ENCODE results near the gene RNF166. TPM values are rescaled to one million over a fixed set of nuclear protein-coding genes. Genes with fewer than 3 reads are reported as not detected.
A peak's percentile ranks its signal among the peaks of the same experiment; 100 is the strongest.

The RNF166 gene
- total and polyA plus RNA-seq, 2 of the 13 experiments (the other 11 are each of a cell fraction or from before 2014, with no cell fraction given): 21.4 to 23.0 TPM

- DNase-seq (ENCODE audit: low spot score): no peak
- no peaks in the 10 kb centered on the region for H3K27me3 ChIP-seq (ENCODE audit: control insufficient read depth in 1 of 2, insufficient read depth in 2 of 2, low read length in 2 of 2)
- H4K20me1 ChIP-seq (ENCODE audit: insufficient read depth, low read length): peaks cover 4% of the 10 kb centered on the region; the same call in 1 of the 2 replicates
- ChIA-PET CTCF (ENCODE audit: low intra/inter-chr PET ratio, low total read pairs) (no interaction called here), POLR2A (no interaction called here)
- no peaks in the 10 kb centered on the region for H3K9me3 ChIP-seq (ENCODE audit: low read length)
- BruUV-seq (replicated peaks): no TSS peak
- no peak overlapping the region for H2AFZ ChIP-seq (ENCODE audit: low read length)
- peaks cover 9% of the 10 kb centered on the region for H3K4me1 ChIP-seq (ENCODE audit: insufficient read depth, low read length)
- no peak for FAIRE-seq
- H3K79me2 ChIP-seq (ENCODE audit: insufficient read depth, low read length): peaks cover 21% of the 10 kb centered on the region
- no peak overlapping the region for H3K27ac ChIP-seq (ENCODE audit: extremely low read length, insufficient read depth, low read length)
- no peak overlapping the region for H3K4me3 ChIP-seq (replicated peaks in 1 of 3; ENCODE audit: insufficient read depth in 1 of 3, low read depth in 2 of 3, low read length in 3 of 3)
- no peak for ATAC-seq
- TF ChIP-seq AGO2 (optimal IDR thresholded peaks at IDR 0.05; ENCODE audit: low read depth, low read length) (peak; percentile 55), ZNF770 (CRISPR knock-in tag; IDR thresholded peaks at IDR 0.05) (no peak)
- H3K36me3 ChIP-seq (replicated peaks in 1 of 2; ENCODE audit: control insufficient read depth in 1 of 2, insufficient read depth in 2 of 2, low read length in 2 of 2): peaks cover 0 to 10% of the 10 kb centered on the region in 2 experiments; a peak in 3 of 5 replicates
- intact Hi-C loops (cut with micrococcal nuclease; ENCODE audit: unreplicated experiment) (no loop called here), in situ Hi-C loops (cut with HindIII; ENCODE audit: extremely low pct_ligation_motif_present, low pct_unique_long_range_greater_than_20kb) (no loop called here)
- no peak overlapping the region for H3K9ac ChIP-seq (ENCODE audit: insufficient read depth, low read depth, low read length)
- 95% methylated on average over 26 of the region's 28 CpGs for WGBS (ENCODE audit: low lambda C conversion rate)
- no peak overlapping the region for H3K4me2 ChIP-seq (ENCODE audit: low read depth, low read length)
Measured at GRCh38 chr16:88754109-88754911, 48.1 kb upstream of the RNF166 start.

- WGBS (ENCODE audit: low lambda C conversion rate): 93% methylated on average over 11 of the region's 11 CpGs
- peaks cover under 1 to 10% of the 10 kb centered on the region in 2 experiments; a peak in 3 of 5 replicates for H3K36me3 ChIP-seq (replicated peaks in 1 of 2; ENCODE audit: control insufficient read depth in 1 of 2, insufficient read depth in 2 of 2, low read length in 2 of 2)
- in situ Hi-C loops (cut with HindIII; ENCODE audit: extremely low pct_ligation_motif_present, low pct_unique_long_range_greater_than_20kb): no loop called here
- intact Hi-C loops (cut with micrococcal nuclease; ENCODE audit: unreplicated experiment): no loop called here
- no peak overlapping the region for H3K27ac ChIP-seq (ENCODE audit: extremely low read length, insufficient read depth, low read length)
- H2AFZ ChIP-seq (ENCODE audit: low read length): no peak overlapping the region
- DNase-seq (ENCODE audit: low spot score) (no peak), FAIRE-seq (no peak), ATAC-seq (no peak)
- peaks cover 3% of the 10 kb centered on the region for H3K4me1 ChIP-seq (ENCODE audit: insufficient read depth, low read length)
- H3K4me3 ChIP-seq (replicated peaks in 1 of 3; ENCODE audit: insufficient read depth in 1 of 3, low read depth in 2 of 3, low read length in 3 of 3): no peak overlapping the region
- no peaks in the 10 kb centered on the region for H3K27me3 ChIP-seq (ENCODE audit: control insufficient read depth in 1 of 2, insufficient read depth in 2 of 2, low read length in 2 of 2)
- H3K79me2 ChIP-seq (ENCODE audit: insufficient read depth, low read length): peaks cover 17% of the 10 kb centered on the region
- H3K9ac ChIP-seq (ENCODE audit: insufficient read depth, low read depth, low read length): no peak overlapping the region
- ChIA-PET CTCF (ENCODE audit: low intra/inter-chr PET ratio, low total read pairs) (no interaction called here), POLR2A (no interaction called here)
- no peak overlapping the region for H3K4me2 ChIP-seq (ENCODE audit: low read depth, low read length)
- no peaks in the 10 kb centered on the region for H3K9me3 ChIP-seq (ENCODE audit: low read length)
- no TSS peak for BruUV-seq (replicated peaks)
- H4K20me1 ChIP-seq (ENCODE audit: insufficient read depth, low read length): no peaks in the 10 kb centered on the region
- TF ChIP-seq HOXA5 (CRISPR knock-in tag; IDR thresholded peaks at IDR 0.05): no peak
- TF ChIP-seq, protein P1, sequence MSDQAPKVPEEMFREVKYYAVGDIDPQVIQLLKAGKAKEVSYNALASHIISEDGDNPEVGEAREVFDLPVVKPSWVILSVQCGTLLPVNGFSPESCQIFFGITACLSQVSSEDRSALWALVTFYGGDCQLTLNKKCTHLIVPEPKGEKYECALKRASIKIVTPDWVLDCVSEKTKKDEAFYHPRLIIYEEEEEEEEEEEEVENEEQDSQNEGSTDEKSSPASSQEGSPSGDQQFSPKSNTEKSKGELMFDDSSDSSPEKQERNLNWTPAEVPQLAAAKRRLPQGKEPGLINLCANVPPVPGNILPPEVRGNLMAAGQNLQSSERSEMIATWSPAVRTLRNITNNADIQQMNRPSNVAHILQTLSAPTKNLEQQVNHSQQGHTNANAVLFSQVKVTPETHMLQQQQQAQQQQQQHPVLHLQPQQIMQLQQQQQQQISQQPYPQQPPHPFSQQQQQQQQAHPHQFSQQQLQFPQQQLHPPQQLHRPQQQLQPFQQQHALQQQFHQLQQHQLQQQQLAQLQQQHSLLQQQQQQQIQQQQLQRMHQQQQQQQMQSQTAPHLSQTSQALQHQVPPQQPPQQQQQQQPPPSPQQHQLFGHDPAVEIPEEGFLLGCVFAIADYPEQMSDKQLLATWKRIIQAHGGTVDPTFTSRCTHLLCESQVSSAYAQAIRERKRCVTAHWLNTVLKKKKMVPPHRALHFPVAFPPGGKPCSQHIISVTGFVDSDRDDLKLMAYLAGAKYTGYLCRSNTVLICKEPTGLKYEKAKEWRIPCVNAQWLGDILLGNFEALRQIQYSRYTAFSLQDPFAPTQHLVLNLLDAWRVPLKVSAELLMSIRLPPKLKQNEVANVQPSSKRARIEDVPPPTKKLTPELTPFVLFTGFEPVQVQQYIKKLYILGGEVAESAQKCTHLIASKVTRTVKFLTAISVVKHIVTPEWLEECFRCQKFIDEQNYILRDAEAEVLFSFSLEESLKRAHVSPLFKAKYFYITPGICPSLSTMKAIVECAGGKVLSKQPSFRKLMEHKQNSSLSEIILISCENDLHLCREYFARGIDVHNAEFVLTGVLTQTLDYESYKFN (CRISPR knock-in tag; conservative IDR thresholded peaks at IDR 0.05): no peak
- no peak for TF ChIP-seq ZNF660 (CRISPR knock-in tag; IDR thresholded peaks at IDR 0.05; ENCODE audit: borderline replicate concordance, low read depth)
- TF ChIP-seq NONO (IDR thresholded peaks at IDR 0.05): no peak
- TF ChIP-seq NONO (CRISPR knock-in tag; conservative IDR thresholded peaks at IDR 0.05): no peak
- TF ChIP-seq NFYB (CRISPR knock-in tag; IDR thresholded peaks at IDR 0.05): no peak
- TF ChIP-seq MTA3 (CRISPR knock-in tag; IDR thresholded peaks at IDR 0.05): no peak
- no peak for TF ChIP-seq ZBTB39 (CRISPR knock-in tag; IDR thresholded peaks at IDR 0.05)
Measured at GRCh38 chr16:88753602-88754001, 47.4 kb upstream of the RNF166 start.
